ENCODE data around the gene OTULIN. TPM values are rescaled to one million over a fixed set of nuclear protein-coding genes. Genes with fewer than 3 reads are reported as not detected.

Gene OTULIN
- total RNA-seq, 2 donors from 2014 or later = 77.0 to 94.6 TPM

GRCh38 chr5:14660833-14661232 lies 3.7 kb upstream of the OTULIN start:
- no peaks in the 10 kb centered on the region for H3K9me3 ChIP-seq (ENCODE audit: control insufficient read depth, low read length, poor library complexity, severe bottlenecking)
- peaks cover 4% of the 10 kb centered on the region for H3K36me3 Mint-ChIP-seq (ENCODE audit: low read depth)
- ATAC-seq (no peak), DNase-seq (no peak)
- H3K4me3 Mint-ChIP-seq = no peak overlapping the region
- no peak overlapping the region for H3K27ac Mint-ChIP-seq
- H3K27me3 Mint-ChIP-seq = no peaks in the 10 kb centered on the region
- peaks cover 30% of the 10 kb centered on the region for H3K4me1 Mint-ChIP-seq

DNA sequence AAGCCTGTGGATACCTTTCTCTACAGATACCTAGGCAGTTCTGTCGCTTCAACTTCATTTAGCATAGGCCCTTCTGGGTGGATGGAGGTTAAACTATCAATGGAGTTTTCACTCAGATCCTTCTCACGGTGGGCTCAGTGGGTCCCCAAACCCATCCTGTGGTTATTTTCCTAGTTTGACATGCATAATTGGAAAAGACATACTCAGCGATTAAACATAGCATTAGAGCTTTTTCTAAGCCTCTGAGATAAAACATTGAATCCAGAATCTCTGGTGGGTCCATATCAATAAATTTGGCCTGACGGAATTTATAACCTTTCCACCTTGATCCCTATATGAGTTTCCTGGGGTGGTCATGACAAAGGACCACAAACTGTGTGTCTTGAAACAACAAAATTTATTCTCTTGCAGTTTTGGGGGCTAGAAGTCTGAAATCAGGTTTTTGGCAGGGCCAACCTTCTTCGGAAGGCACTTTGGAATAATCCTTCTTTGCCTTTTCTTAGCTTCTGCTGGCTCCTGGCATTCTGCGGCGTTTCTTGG lies 1.7 kb upstream of the OTULIN start:
- H3K36me3 Mint-ChIP-seq (ENCODE audit: low read depth) = peaks cover 4% of the 10 kb centered on the region
- peak overlapping the region; percentile 99 for H3K27ac Mint-ChIP-seq
- ATAC-seq (no peak), DNase-seq (no peak)
- H3K4me1 Mint-ChIP-seq = peaks cover 45% of the 10 kb centered on the region
- no peaks in the 10 kb centered on the region for H3K27me3 Mint-ChIP-seq
- no peaks in the 10 kb centered on the region for H3K9me3 ChIP-seq (ENCODE audit: control insufficient read depth, low read length, poor library complexity, severe bottlenecking)
- peak overlapping the region; percentile 97 for H3K4me3 Mint-ChIP-seq

- ATAC-seq (peak; percentile 4), DNase-seq (no peak)
- Mint-ChIP-seq H3K4me3 (peak overlapping the region; percentile 97), H3K27me3 (no peaks in the 10 kb centered on the region), H3K36me3 (ENCODE audit: low read depth) (peaks cover 4% of the 10 kb centered on the region), H3K27ac (peak overlapping the region; percentile 99), H3K4me1 (peaks cover 53% of the 10 kb centered on the region)
- no peaks in the 10 kb centered on the region for H3K9me3 ChIP-seq (ENCODE audit: control insufficient read depth, low read length, poor library complexity, severe bottlenecking)
Observed at GRCh38 chr5:14663734-14664269, 716 bp upstream of the OTULIN start.

DNA sequence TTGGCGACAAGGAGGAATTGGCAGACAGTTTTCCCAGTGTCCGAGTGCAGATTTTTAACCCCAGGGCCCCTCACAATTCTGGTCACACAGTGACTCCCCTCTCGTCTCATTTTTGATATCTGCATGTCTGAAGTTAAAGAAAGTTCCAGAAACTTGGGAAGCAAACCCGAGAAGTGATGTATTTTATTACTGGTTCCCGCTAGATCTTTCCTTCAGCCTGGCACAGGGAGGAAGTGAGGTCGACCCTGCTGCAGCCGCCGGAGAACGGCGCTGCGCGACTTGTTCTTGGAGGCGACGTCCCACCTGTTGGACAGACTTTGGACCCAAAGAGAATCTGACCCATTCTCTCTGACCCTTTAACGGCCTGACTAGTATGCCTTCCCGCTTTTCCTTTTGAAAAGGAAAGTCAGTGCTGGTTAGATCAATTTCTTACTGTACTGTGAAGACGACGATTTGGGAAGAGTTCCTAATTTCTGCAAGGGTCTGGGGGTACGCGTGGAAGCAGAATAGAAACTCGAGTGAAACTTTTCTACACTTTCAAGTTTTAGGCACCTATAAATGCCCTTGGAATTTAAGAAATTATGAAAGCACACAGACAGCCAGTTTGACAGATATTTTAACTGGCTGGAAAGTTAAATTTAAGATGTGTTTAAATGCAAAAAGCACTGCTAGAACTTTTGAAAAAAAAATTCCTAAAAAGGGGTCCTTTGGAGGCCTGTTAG lies 744 bp downstream of the OTULIN start:
- Mint-ChIP-seq H3K27me3 (no peaks in the 10 kb centered on the region), H3K4me3 (peak overlapping the region; percentile 94), H3K36me3 (ENCODE audit: low read depth) (peaks cover 4% of the 10 kb centered on the region), H3K4me1 (peaks cover 52% of the 10 kb centered on the region), H3K27ac (peak overlapping the region; percentile 99)
- ATAC-seq = no peak
- no peaks in the 10 kb centered on the region for H3K9me3 ChIP-seq (ENCODE audit: control insufficient read depth, low read length, poor library complexity, severe bottlenecking)
- no peak for DNase-seq

DNA sequence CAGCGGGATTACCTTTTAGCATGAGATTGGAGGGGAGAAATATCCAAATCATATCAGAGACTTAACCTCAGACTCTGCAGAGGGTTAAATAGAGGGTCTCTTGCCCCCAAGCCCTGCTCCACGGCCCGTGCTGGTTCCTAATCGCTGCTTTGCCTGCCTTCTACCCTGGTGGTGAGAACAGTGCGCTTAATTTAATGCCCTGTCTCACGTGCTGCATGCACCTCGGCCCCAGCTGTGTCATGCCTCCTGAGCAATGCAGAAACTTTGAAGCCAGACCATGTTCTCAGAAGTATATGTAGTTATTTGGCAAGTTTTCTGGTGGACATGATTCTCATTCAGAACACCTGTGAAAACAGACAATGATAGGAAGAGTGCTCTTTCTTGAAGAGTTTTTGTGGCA lies 1.4 kb downstream of the OTULIN start:
- Mint-ChIP-seq H3K36me3 (ENCODE audit: low read depth) (peaks cover 4% of the 10 kb centered on the region), H3K4me1 (peaks cover 51% of the 10 kb centered on the region), H3K4me3 (peak overlapping the region; percentile 94), H3K27me3 (no peaks in the 10 kb centered on the region), H3K27ac (peak overlapping the region; percentile 99)
- ATAC-seq (peak; percentile 63), DNase-seq (peak; percentile 21 to 46 (median 26))
- no peaks in the 10 kb centered on the region for H3K9me3 ChIP-seq (ENCODE audit: control insufficient read depth, low read length, poor library complexity, severe bottlenecking)

GRCh38 chr5:14666357-14666756 lies 1.8 kb downstream of the OTULIN start:
- no peaks in the 10 kb centered on the region for H3K9me3 ChIP-seq (ENCODE audit: control insufficient read depth, low read length, poor library complexity, severe bottlenecking)
- Mint-ChIP-seq H3K4me1 (peaks cover 54% of the 10 kb centered on the region), H3K27ac (peak overlapping the region; percentile 99), H3K4me3 (peak overlapping the region; percentile 94), H3K27me3 (no peaks in the 10 kb centered on the region), H3K36me3 (ENCODE audit: low read depth) (peaks cover 4% of the 10 kb centered on the region)
- DNase-seq = no peak
- ATAC-seq = no peak

GRCh38 chr5:14667290-14667689 lies 2.8 kb downstream of the OTULIN start:
- H3K36me3 Mint-ChIP-seq (ENCODE audit: low read depth) = peaks cover 4% of the 10 kb centered on the region
- no peaks in the 10 kb centered on the region for H3K9me3 ChIP-seq (ENCODE audit: control insufficient read depth, low read length, poor library complexity, severe bottlenecking)
- H3K4me3 Mint-ChIP-seq = peak overlapping the region; percentile 94
- H3K27ac Mint-ChIP-seq = peak overlapping the region; percentile 99
- peaks cover 63% of the 10 kb centered on the region for H3K4me1 Mint-ChIP-seq
- no peaks in the 10 kb centered on the region for H3K27me3 Mint-ChIP-seq
- DNase-seq (no peak), ATAC-seq (no peak)

GRCh38 chr5:14667770-14668169 lies 3.3 kb downstream of the OTULIN start:
- Mint-ChIP-seq H3K27ac (peak overlapping the region; percentile 99), H3K27me3 (no peaks in the 10 kb centered on the region), H3K4me1 (peaks cover 67% of the 10 kb centered on the region), H3K36me3 (ENCODE audit: low read depth) (peaks cover 4% of the 10 kb centered on the region), H3K4me3 (peak overlapping the region; percentile 94)
- no peak for DNase-seq
- H3K9me3 ChIP-seq (ENCODE audit: control insufficient read depth, low read length, poor library complexity, severe bottlenecking) = no peaks in the 10 kb centered on the region
- no peak for ATAC-seq

GRCh38 chr5:14668181-14668591 lies 3.7 kb downstream of the OTULIN start:
- Mint-ChIP-seq H3K27ac (peak overlapping the region; percentile 99), H3K27me3 (no peaks in the 10 kb centered on the region), H3K36me3 (ENCODE audit: low read depth) (peaks cover 4% of the 10 kb centered on the region), H3K4me3 (peak overlapping the region; percentile 94), H3K4me1 (peaks cover 68% of the 10 kb centered on the region)
- ATAC-seq = no peak
- no peaks in the 10 kb centered on the region for H3K9me3 ChIP-seq (ENCODE audit: control insufficient read depth, low read length, poor library complexity, severe bottlenecking)
- DNase-seq = no peak

- peaks cover 68% of the 10 kb centered on the region for H3K4me1 Mint-ChIP-seq
- DNase-seq (no peak), ATAC-seq (no peak)
- peaks cover 2% of the 10 kb centered on the region for H3K36me3 Mint-ChIP-seq (ENCODE audit: low read depth)
- H3K27me3 Mint-ChIP-seq = no peaks in the 10 kb centered on the region
- no peak overlapping the region for H3K4me3 Mint-ChIP-seq
- no peaks in the 10 kb centered on the region for H3K9me3 ChIP-seq (ENCODE audit: control insufficient read depth, low read length, poor library complexity, severe bottlenecking)
- H3K27ac Mint-ChIP-seq = peak overlapping the region; percentile 98
Observed at GRCh38 chr5:14669415-14669814, 4.9 kb downstream of the OTULIN start.

DNA sequence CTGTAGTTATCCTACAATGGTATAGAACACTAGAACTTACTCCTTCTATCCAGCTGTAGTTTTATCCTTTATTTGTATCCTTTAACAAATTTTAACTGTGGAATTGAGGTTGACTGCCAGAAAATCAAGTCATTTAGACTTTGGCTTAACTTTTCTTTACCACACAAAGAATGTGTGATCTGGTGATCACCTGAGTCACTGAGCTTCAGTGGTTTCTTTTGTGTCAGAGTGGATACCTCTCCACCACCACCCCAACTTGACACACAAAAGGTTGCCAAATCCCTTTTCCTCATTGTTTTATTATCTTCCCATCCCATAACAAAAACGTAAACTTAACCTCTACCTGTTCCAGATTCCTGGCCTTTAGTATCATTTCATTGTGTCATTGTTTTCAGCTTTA lies 5.5 kb downstream of the OTULIN start:
- ATAC-seq (no peak), DNase-seq (no peak)
- H3K36me3 Mint-ChIP-seq (ENCODE audit: low read depth) = peaks cover 2% of the 10 kb centered on the region
- no peaks in the 10 kb centered on the region for H3K9me3 ChIP-seq (ENCODE audit: control insufficient read depth, low read length, poor library complexity, severe bottlenecking)
- peak overlapping the region; percentile 98 for H3K27ac Mint-ChIP-seq
- H3K27me3 Mint-ChIP-seq = no peaks in the 10 kb centered on the region
- peak overlapping the region; percentile 31 for H3K4me3 Mint-ChIP-seq
- H3K4me1 Mint-ChIP-seq = peaks cover 71% of the 10 kb centered on the region

DNA sequence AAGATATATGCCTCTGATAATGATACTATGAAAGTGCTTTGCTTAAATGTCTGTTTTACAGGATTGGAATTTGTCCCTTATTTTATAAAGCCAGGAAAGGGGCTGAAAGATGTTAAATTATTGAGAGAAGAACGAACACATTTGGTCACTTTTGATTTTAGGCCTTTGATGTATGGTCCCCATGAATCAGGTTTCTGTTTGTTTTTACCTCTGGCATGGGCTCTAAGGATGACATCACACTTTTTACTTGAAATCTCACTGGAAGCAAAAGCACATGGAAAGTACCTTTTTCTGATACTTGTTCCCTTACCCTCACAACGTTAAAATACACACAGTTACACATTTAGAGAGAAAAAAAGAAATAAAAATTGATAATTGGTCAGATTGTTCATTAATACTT lies 6.9 kb downstream of the OTULIN start:
- H3K4me3 Mint-ChIP-seq = peak overlapping the region; percentile 89
- peak; percentile 71 for ATAC-seq

GRCh38 chr5:14672082-14672481 lies 7.6 kb downstream of the OTULIN start:
- no peaks in the 10 kb centered on the region for H3K9me3 ChIP-seq (ENCODE audit: control insufficient read depth, low read length, poor library complexity, severe bottlenecking)
- H3K27ac Mint-ChIP-seq = peak overlapping the region; percentile 98
- peaks cover 68% of the 10 kb centered on the region for H3K4me1 Mint-ChIP-seq
- H3K4me3 Mint-ChIP-seq = peak overlapping the region; percentile 47
- ATAC-seq (no peak), DNase-seq (no peak)
- H3K36me3 Mint-ChIP-seq (ENCODE audit: low read depth) = peaks cover 2% of the 10 kb centered on the region
- H3K27me3 Mint-ChIP-seq = no peaks in the 10 kb centered on the region

More for the DNA sequence above, 6.9 kb downstream of the OTULIN start:
- H3K27me3 Mint-ChIP-seq = no peaks in the 10 kb centered on the region
- H3K9me3 ChIP-seq (ENCODE audit: control insufficient read depth, low read length, poor library complexity, severe bottlenecking) = no peaks in the 10 kb centered on the region
- H3K27ac Mint-ChIP-seq = peak overlapping the region; percentile 98
- no peak for DNase-seq
- H3K4me1 Mint-ChIP-seq = peaks cover 73% of the 10 kb centered on the region
- peaks cover 2% of the 10 kb centered on the region for H3K36me3 Mint-ChIP-seq (ENCODE audit: low read depth)

Measured in T-helper 17 cell (primary cell).